Neural cell (in vitro differentiated cells): ENCODE data around the gene YIPF2.

Experiments used
- EP300 ChIP-seq: fragments of 450-650 bp; conservative IDR thresholded peaks from 2 replicates; pipeline ENCODE4 v1.6.1; 2014; ENCODE audit warnings: antibody characterized with exemption, mild to moderate bottlenecking, moderate library complexity; ENCODE audit not compliant: poor library complexity, severe bottlenecking
- EZH2 ChIP-seq: fragments of 200-600, 300-800 bp; shearing (Covaris generic), sonication (generic); IDR thresholded peaks from 2 replicates; pipeline ENCODE4 v1.6.1; 2014; ENCODE audit warnings: antibody characterized with exemption, low read length, borderline replicate concordance, mild to moderate bottlenecking; ENCODE audit not compliant: insufficient read depth, poor library complexity, severe bottlenecking
- POLR2AphosphoS5 ChIP-seq: IDR thresholded peaks from 2 replicates; pipeline ENCODE4 v1.6.1; 2012
- TAF1 ChIP-seq: IDR thresholded peaks from 2 replicates; pipeline ENCODE4 v1.6.1; 2012; ENCODE audit warnings: low read depth
- TF ChIP-seq, protein P1 (sequence below): fragments of 450-650 bp; IDR thresholded peaks from 2 replicates; pipeline ENCODE4 v1.5.1; 2014; ENCODE audit warnings: antibody characterized with exemption, mild to moderate bottlenecking, moderate library complexity; ENCODE audit not compliant: poor library complexity, severe bottlenecking
- TF ChIP-seq, protein P2 (sequence below): IDR thresholded peaks from 2 replicates; pipeline ENCODE4 v1.6.1; 2012; ENCODE audit warnings: borderline replicate concordance

DNA sequence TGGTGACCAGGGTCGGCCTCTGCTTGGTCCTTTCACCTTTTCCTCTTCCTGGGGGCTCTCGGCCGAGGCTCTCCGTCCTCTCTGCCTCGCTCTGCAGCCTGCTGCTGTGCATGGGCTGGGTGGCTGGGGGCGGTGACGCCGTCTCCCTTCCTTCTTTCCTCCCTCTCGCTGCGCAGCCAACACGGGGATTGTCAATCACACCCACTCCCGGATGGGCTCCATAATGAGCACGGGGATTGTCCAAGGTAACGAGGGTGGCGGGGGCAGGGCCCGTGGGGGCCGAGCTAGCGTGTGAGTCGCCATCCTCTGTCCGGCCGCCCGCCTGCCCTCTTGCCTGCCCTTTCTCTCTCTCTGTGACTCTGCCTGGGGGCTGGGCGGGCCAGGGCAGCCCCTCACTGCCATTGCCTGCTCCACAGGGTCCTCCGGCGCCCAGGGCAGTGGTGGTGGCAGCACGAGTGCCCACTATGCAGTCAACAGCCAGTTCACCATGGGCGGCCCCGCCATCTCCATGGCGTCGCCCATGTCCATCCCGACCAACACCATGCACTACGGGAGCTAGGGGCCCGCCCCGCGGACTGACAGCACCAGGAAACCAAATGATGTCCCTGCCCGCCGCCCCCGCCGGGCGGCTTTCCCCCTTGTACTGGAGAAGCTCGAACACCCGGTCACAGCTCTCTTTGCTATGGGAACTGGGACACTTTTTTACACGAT is 7.1 kb downstream of the YIPF2 start:
- TF ChIP-seq EZH2: no peak
- TF ChIP-seq, protein P1, sequence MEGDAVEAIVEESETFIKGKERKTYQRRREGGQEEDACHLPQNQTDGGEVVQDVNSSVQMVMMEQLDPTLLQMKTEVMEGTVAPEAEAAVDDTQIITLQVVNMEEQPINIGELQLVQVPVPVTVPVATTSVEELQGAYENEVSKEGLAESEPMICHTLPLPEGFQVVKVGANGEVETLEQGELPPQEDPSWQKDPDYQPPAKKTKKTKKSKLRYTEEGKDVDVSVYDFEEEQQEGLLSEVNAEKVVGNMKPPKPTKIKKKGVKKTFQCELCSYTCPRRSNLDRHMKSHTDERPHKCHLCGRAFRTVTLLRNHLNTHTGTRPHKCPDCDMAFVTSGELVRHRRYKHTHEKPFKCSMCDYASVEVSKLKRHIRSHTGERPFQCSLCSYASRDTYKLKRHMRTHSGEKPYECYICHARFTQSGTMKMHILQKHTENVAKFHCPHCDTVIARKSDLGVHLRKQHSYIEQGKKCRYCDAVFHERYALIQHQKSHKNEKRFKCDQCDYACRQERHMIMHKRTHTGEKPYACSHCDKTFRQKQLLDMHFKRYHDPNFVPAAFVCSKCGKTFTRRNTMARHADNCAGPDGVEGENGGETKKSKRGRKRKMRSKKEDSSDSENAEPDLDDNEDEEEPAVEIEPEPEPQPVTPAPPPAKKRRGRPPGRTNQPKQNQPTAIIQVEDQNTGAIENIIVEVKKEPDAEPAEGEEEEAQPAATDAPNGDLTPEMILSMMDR: no peak
- no peak for TF ChIP-seq TAF1
- TF ChIP-seq EP300: no peak
- TF ChIP-seq, protein P2, sequence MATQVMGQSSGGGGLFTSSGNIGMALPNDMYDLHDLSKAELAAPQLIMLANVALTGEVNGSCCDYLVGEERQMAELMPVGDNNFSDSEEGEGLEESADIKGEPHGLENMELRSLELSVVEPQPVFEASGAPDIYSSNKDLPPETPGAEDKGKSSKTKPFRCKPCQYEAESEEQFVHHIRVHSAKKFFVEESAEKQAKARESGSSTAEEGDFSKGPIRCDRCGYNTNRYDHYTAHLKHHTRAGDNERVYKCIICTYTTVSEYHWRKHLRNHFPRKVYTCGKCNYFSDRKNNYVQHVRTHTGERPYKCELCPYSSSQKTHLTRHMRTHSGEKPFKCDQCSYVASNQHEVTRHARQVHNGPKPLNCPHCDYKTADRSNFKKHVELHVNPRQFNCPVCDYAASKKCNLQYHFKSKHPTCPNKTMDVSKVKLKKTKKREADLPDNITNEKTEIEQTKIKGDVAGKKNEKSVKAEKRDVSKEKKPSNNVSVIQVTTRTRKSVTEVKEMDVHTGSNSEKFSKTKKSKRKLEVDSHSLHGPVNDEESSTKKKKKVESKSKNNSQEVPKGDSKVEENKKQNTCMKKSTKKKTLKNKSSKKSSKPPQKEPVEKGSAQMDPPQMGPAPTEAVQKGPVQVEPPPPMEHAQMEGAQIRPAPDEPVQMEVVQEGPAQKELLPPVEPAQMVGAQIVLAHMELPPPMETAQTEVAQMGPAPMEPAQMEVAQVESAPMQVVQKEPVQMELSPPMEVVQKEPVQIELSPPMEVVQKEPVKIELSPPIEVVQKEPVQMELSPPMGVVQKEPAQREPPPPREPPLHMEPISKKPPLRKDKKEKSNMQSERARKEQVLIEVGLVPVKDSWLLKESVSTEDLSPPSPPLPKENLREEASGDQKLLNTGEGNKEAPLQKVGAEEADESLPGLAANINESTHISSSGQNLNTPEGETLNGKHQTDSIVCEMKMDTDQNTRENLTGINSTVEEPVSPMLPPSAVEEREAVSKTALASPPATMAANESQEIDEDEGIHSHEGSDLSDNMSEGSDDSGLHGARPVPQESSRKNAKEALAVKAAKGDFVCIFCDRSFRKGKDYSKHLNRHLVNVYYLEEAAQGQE: no peak
- TF ChIP-seq POLR2AphosphoS5: no peak
